ENCODE results near the gene CD27.

Gene CD27

DNA sequence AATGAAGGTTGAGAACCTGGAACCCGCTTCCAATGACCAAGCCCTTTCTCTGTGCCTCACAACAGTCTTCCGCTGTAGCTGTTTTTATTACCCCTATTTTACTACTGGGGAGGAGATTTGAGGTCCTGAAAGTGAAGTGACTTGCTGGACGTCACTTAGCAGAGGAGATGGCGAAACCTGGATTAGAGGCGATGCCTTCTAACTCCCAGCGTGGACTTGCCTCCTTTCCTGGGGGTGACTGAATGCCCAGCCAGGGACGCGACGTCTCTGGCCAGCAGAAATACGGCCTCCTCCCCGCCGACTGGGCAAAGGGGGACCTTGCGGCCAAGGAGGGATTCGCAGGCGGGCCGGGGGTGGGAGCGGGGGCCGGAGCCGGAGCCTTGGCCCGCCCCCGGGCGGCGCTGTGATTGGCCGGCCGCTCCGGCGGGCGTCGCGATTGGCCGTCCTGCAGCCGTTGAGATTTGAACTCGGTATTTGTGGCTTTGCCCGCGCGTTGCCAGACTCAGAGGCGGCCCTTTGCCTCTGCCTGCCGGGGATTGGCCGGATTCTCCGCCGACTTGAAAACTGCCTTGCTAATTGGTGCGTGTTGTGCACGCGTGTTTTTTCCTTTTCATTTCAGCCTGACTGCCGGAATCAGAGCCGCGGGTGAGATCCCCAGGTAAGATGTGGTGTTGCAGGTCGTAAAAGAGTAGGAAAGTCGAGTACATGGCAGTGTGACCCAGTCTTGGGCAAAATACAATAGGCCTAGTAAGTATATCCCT, 48.9 kb downstream of the CD27 start, which contains the start of gene NCAPD2 (continued):
- TF ChIP-seq ZNF610 (tag by site-specific recombination; IDR thresholded peaks at IDR 0.05; ENCODE audit: borderline replicate concordance): peak; percentile 50; the same call in 1 of the 2 replicates
- no peak for TF ChIP-seq ZNF404 (tag by site-specific recombination; IDR thresholded peaks at IDR 0.05)
- TF ChIP-seq, protein P1, sequence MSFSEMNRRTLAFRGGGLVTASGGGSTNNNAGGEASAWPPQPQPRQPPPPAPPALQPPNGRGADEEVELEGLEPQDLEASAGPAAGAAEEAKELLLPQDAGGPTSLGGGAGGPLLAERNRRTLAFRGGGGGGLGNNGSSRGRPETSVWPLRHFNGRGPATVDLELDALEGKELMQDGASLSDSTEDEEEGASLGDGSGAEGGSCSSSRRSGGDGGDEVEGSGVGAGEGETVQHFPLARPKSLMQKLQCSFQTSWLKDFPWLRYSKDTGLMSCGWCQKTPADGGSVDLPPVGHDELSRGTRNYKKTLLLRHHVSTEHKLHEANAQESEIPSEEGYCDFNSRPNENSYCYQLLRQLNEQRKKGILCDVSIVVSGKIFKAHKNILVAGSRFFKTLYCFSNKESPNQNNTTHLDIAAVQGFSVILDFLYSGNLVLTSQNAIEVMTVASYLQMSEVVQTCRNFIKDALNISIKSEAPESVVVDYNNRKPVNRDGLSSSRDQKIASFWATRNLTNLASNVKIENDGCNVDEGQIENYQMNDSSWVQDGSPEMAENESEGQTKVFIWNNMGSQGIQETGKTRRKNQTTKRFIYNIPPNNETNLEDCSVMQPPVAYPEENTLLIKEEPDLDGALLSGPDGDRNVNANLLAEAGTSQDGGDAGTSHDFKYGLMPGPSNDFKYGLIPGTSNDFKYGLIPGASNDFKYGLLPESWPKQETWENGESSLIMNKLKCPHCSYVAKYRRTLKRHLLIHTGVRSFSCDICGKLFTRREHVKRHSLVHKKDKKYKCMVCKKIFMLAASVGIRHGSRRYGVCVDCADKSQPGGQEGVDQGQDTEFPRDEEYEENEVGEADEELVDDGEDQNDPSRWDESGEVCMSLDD (tag by site-specific recombination; IDR thresholded peaks at IDR 0.05): peak; percentile 84
- TF ChIP-seq MEIS1 (CRISPR knock-in tag; IDR thresholded peaks at IDR 0.05; ENCODE audit: borderline replicate concordance): no peak
- TF ChIP-seq TCF7L2 (IDR thresholded peaks at IDR 0.05; ENCODE audit: borderline replicate concordance, low read depth, low read length): no peak
- peak; percentile 17; the same call in 1 of the 2 replicates for TF ChIP-seq ZNF146 (tag by site-specific recombination; IDR thresholded peaks at IDR 0.05)
- peak; percentile 73 for TF ChIP-seq ZBTB20 (tag by site-specific recombination; IDR thresholded peaks at IDR 0.05)
- TF ChIP-seq ZNF266 (tag by site-specific recombination; IDR thresholded peaks at IDR 0.05; ENCODE audit: low read depth): no peak
- TF ChIP-seq ZNF623 (tag by site-specific recombination; IDR thresholded peaks at IDR 0.05): peak; percentile 11; the same call in 1 of the 2 replicates
- TF ChIP-seq, protein P2, sequence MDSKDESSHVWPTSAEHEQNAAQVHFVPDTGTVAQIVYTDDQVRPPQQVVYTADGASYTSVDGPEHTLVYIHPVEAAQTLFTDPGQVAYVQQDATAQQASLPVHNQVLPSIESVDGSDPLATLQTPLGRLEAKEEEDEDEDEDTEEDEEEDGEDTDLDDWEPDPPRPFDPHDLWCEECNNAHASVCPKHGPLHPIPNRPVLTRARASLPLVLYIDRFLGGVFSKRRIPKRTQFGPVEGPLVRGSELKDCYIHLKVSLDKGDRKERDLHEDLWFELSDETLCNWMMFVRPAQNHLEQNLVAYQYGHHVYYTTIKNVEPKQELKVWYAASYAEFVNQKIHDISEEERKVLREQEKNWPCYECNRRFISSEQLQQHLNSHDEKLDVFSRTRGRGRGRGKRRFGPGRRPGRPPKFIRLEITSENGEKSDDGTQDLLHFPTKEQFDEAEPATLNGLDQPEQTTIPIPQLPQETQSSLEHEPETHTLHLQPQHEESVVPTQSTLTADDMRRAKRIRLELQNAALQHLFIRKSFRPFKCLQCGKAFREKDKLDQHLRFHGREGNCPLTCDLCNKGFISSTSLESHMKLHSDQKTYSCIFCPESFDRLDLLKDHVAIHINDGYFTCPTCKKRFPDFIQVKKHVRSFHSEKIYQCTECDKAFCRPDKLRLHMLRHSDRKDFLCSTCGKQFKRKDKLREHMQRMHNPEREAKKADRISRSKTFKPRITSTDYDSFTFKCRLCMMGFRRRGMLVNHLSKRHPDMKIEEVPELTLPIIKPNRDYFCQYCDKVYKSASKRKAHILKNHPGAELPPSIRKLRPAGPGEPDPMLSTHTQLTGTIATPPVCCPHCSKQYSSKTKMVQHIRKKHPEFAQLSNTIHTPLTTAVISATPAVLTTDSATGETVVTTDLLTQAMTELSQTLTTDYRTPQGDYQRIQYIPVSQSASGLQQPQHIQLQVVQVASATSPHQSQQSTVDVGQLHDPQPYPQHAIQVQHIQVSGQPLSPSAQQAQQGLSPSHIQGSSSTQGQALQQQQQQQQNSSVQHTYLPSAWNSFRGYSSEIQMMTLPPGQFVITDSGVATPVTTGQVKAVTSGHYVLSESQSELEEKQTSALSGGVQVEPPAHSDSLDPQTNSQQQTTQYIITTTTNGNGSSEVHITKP (tag by site-specific recombination; IDR thresholded peaks at IDR 0.05): peak; percentile 57; the same call in 1 of the 2 replicates
- TF ChIP-seq, protein P3, sequence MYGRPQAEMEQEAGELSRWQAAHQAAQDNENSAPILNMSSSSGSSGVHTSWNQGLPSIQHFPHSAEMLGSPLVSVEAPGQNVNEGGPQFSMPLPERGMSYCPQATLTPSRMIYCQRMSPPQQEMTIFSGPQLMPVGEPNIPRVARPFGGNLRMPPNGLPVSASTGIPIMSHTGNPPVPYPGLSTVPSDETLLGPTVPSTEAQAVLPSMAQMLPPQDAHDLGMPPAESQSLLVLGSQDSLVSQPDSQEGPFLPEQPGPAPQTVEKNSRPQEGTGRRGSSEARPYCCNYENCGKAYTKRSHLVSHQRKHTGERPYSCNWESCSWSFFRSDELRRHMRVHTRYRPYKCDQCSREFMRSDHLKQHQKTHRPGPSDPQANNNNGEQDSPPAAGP (tag by site-specific recombination; IDR thresholded peaks at IDR 0.05): peak; percentile 18; the same call in 1 of the 2 replicates
- no peak for TF ChIP-seq ZNF19 (tag by site-specific recombination; IDR thresholded peaks at IDR 0.05; ENCODE audit: low read depth)
- TF ChIP-seq GLIS2 (tag by site-specific recombination; IDR thresholded peaks at IDR 0.05): peak; percentile 74
- peak; percentile 91 for TF ChIP-seq ZNF335 (tag by site-specific recombination; conservative IDR thresholded peaks at IDR 0.05)
- TF ChIP-seq WT1 (tag by site-specific recombination; IDR thresholded peaks at IDR 0.05): peak; percentile 38
- no peak for TF ChIP-seq ZNF677 (tag by site-specific recombination; IDR thresholded peaks at IDR 0.05)
- peak; percentile 13 for TF ChIP-seq ZNF2 (tag by site-specific recombination; IDR thresholded peaks at IDR 0.05)
- peak; percentile 89 for TF ChIP-seq ZFHX2 (tag by site-specific recombination; conservative IDR thresholded peaks at IDR 0.05)
- peak; percentile 55; the same call in 1 of the 2 replicates for TF ChIP-seq CTCF (tag by site-specific recombination; IDR thresholded peaks at IDR 0.05)
- TF ChIP-seq PRDM1 (tag by site-specific recombination; IDR thresholded peaks at IDR 0.05): peak; percentile 91
- TF ChIP-seq KLF10 (tag by site-specific recombination; IDR thresholded peaks at IDR 0.05): peak; percentile 82
- peak; percentile 95 for TF ChIP-seq ZBTB17 (tag by site-specific recombination; IDR thresholded peaks at IDR 0.05)
- TF ChIP-seq ZFP69B (tag by site-specific recombination; IDR thresholded peaks at IDR 0.05): peak; percentile 15; the same call in 1 of the 2 replicates
- peak; percentile 83 for TF ChIP-seq SP2 (tag by site-specific recombination; IDR thresholded peaks at IDR 0.05)
- peak; percentile 10; the same call in 1 of the 2 replicates for TF ChIP-seq ZNF843 (tag by site-specific recombination; IDR thresholded peaks at IDR 0.05)
- no peak for TF ChIP-seq ZNF350 (tag by site-specific recombination; IDR thresholded peaks at IDR 0.05)
- peak; percentile 10; the same call in 1 of the 2 replicates for TF ChIP-seq ZEB2 (tag by site-specific recombination; IDR thresholded peaks at IDR 0.05)
- TF ChIP-seq, protein P4, sequence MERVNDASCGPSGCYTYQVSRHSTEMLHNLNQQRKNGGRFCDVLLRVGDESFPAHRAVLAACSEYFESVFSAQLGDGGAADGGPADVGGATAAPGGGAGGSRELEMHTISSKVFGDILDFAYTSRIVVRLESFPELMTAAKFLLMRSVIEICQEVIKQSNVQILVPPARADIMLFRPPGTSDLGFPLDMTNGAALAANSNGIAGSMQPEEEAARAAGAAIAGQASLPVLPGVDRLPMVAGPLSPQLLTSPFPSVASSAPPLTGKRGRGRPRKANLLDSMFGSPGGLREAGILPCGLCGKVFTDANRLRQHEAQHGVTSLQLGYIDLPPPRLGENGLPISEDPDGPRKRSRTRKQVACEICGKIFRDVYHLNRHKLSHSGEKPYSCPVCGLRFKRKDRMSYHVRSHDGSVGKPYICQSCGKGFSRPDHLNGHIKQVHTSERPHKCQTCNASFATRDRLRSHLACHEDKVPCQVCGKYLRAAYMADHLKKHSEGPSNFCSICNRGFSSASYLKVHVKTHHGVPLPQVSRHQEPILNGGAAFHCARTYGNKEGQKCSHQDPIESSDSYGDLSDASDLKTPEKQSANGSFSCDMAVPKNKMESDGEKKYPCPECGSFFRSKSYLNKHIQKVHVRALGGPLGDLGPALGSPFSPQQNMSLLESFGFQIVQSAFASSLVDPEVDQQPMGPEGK (tag by site-specific recombination; IDR thresholded peaks at IDR 0.05): peak; percentile 99
- 0 out of 2 replicates have a peak, but pooled peaks have one; percentile 11 for TF ChIP-seq ZXDB (tag by site-specific recombination; IDR thresholded peaks at IDR 0.05)
